HepG2 (cell line): Measurements from ENCODE around the gene PCSK7. TPM values are rescaled to one million over a fixed set of nuclear protein-coding genes. Genes with fewer than 3 reads are reported as not detected.

ENCODE experiments used
- ATAC-seq: fragments of 200-7000 bp; cut with Tn5 transposase; 3 replicates; pipeline ENCODE4 v1.9.1; 2020; ENCODE audit warnings: mild to moderate bottlenecking, moderate library complexity
- BruUV-seq: library from RNA; stranded (reverse); fragments of 400-500 nt; replicated peaks from 2 replicates; lab custom pipeline; 2021; lab: Mats Ljungman, UMichigan
- CTCF ChIA-PET: fragments of 300-600 bp; formaldehyde crosslinking; extraction: SDS; loops from one replicate; lab custom pipeline; 2021; ENCODE audit warnings: low total read pairs, inconsistent platforms, low intra/inter-chr PET ratio; lab: Yijun Ruan, JAX
- POLR2A ChIA-PET: fragments of 350-600 bp; sonication (Branson Sonifier 250); formaldehyde crosslinking; loops from one replicate; lab custom pipeline; 2020; ENCODE audit warnings: antibody characterized with exemption, inconsistent platforms; lab: Yijun Ruan, JAX
- DNase-seq: peaks from one replicate; pipeline ENCODE4 v3.0.0-alpha.2; 2015; ENCODE audit warnings: low spot score
- FAIRE-seq: peaks from 3 replicates; lab custom pipeline; 2011; peaks lifted over from hg19 to GRCh38; lab: Jason Lieb, UNC
- H2AFZ ChIP-seq: one replicate; pipeline ENCODE4 v1.6.1; 2011; ENCODE audit warnings: low read length, inconsistent platforms
- H3K27ac ChIP-seq: fragments of 300-600 bp; 3 replicates; pipeline ENCODE4 v1.8.0; 2011; ENCODE audit warnings: mixed run types, mild to moderate bottlenecking, mixed read lengths, low read length, inconsistent platforms; ENCODE audit not compliant: insufficient read depth; ENCODE audit errors: extremely low read length
- H3K27me3 ChIP-seq, 2 experiments: fragments of 200-600 bp in 1 of 2; 2 replicates in 1 of 2; 3 replicates in 1 of 2; pipeline versions ENCODE4 v1.6.0 to v1.8.0; 2011; ENCODE audit warnings: low read length in 2 of 2, mild to moderate bottlenecking in 2 of 2, moderate library complexity in 2 of 2, inconsistent platforms in 1 of 2; ENCODE audit not compliant: insufficient read depth in 2 of 2, control insufficient read depth in 1 of 2
- H3K36me3 ChIP-seq, 2 experiments: fragments of 200-600 bp in 1 of 2; replicated peaks in 1 of 2; 2 replicates in 1 of 2; 3 replicates in 1 of 2; pipeline versions ENCODE4 v1.5.1 to v1.8.0; 2011; ENCODE audit warnings: low read length in 2 of 2, inconsistent platforms in 1 of 2; ENCODE audit not compliant: insufficient read depth in 2 of 2, control insufficient read depth in 1 of 2
- H3K4me1 ChIP-seq: 2 replicates; pipeline ENCODE4 v1.5.1; 2012; ENCODE audit warnings: low read length, inconsistent platforms; ENCODE audit not compliant: insufficient read depth
- H3K4me2 ChIP-seq: 2 replicates; pipeline ENCODE4 v1.6.0; 2011; ENCODE audit warnings: low read depth, low read length, inconsistent platforms
- H3K4me3 ChIP-seq, 3 experiments: fragments of 200-600 bp in 1 of 3; sonication (generic), shearing (Covaris generic) in 1 of 3; replicated peaks in 1 of 3; 2 replicates each; pipeline ENCODE4 v1.5.1; 2011 to 2016; ENCODE audit warnings: low read length in 3 of 3, inconsistent platforms in 2 of 3, low read depth in 2 of 3, mild to moderate bottlenecking in 2 of 3, control low read depth in 1 of 3, mixed read lengths in 1 of 3; ENCODE audit not compliant: insufficient read depth in 1 of 3
- H3K79me2 ChIP-seq: one replicate; pipeline ENCODE4 v1.6.1; 2011; ENCODE audit warnings: low read length, inconsistent platforms; ENCODE audit not compliant: insufficient read depth
- H3K9ac ChIP-seq: 2 replicates; pipeline ENCODE4 v1.6.0; 2011; ENCODE audit warnings: mild to moderate bottlenecking, low read depth, low read length, inconsistent platforms; ENCODE audit not compliant: insufficient read depth
- H3K9me3 ChIP-seq: 2 replicates; pipeline ENCODE4 v1.5.1; 2012; ENCODE audit warnings: mild to moderate bottlenecking, low read length
- H4K20me1 ChIP-seq: 2 replicates; pipeline ENCODE4 v1.6.0; 2011; ENCODE audit warnings: inconsistent platforms, mild to moderate bottlenecking, low read length, moderate library complexity; ENCODE audit not compliant: insufficient read depth
- ISX ChIP-seq: sonication (generic); formaldehyde crosslinking; conservative IDR thresholded peaks from 2 replicates; pipeline ENCODE4 v1.5.0; 2020; ENCODE audit warnings: missing genetic modification reagents
- MEF2D ChIP-seq: sonication (generic); formaldehyde crosslinking; IDR thresholded peaks from 2 replicates; pipeline ENCODE4 v1.5.1; 2020; ENCODE audit warnings: mild to moderate bottlenecking, missing genetic modification reagents
- NCOA1 ChIP-seq: sonication (generic); formaldehyde crosslinking; IDR thresholded peaks from 2 replicates; pipeline ENCODE4 v1.9.0; 2021; ENCODE audit warnings: missing genetic modification reagents
- RARA ChIP-seq: IDR thresholded peaks from 2 replicates; pipeline ENCODE4 v1.6.1; 2016; ENCODE audit warnings: missing genetic modification reagents, missing compliant biosample characterization
- SMARCC2 ChIP-seq: fragments of 450-650 bp; IDR thresholded peaks from 2 replicates; pipeline ENCODE4 v1.6.1; 2017; ENCODE audit warnings: antibody characterized with exemption, mild to moderate bottlenecking
- ZNF451 ChIP-seq: sonication (generic); formaldehyde crosslinking; IDR thresholded peaks from 2 replicates; pipeline ENCODE4 v1.5.0; 2020; ENCODE audit warnings: mild to moderate bottlenecking, missing genetic modification reagents
- ZNF768 ChIP-seq: sonication (generic); formaldehyde crosslinking; IDR thresholded peaks from 2 replicates; pipeline ENCODE4 v1.4.0; 2020; ENCODE audit warnings: missing genetic modification reagents
- WGBS: methylation state at CpG from one replicate; pipeline ENCODE4 v1.1.6; 2017; ENCODE audit warnings: low lambda C conversion rate; 5-methylcytosine and 5-hydroxymethylcytosine counted together
- in situ Hi-C: cut with HindIII; loops from 2 replicates; pipeline ENCODE4 v1.10.0; 2017; ENCODE audit warnings: low pct_unique_long_range_greater_than_20kb; ENCODE audit not compliant: extremely low pct_ligation_motif_present
- intact Hi-C: fragments of 100-400 bp; cut with micrococcal nuclease; formaldehyde crosslinking; loops from one replicate; pipeline ENCODE4 v1.10.0; 2022; ENCODE audit not compliant: unreplicated experiment
- polyA plus RNA-seq, 8 experiments: library from polyadenylated mRNA; depleted of rRNA in 3 of 8; stranded (reverse) in 7 of 8; unstranded in 1 of 8; fragments of >200 nt; fragmentation: Illumina TruSeq in 4 of 8; extraction: Trizol in 4 of 8; gene quantifications; 2 replicates each; pipeline versions ENCODE4 v1.2.1 to v1.2.3, GENCODE V29; 2011 to 2016; ENCODE audit warnings: low read depth in 4 of 8, missing spikeins in 1 of 8, mixed read lengths in 1 of 8; ENCODE audit not compliant: insufficient read depth in 1 of 8
- total RNA-seq, 5 experiments: library from RNA; depleted of rRNA; stranded (reverse); fragments of >200 nt; fragmentation: Illumina TruSeq; extraction: Trizol; gene quantifications; 2 replicates each; pipeline ENCODE4 v1.2.3, GENCODE V29; 2016; ENCODE audit warnings: low read depth in 1 of 5
- TF ChIP-seq, protein P1 (sequence below), 2 experiments: sonication (generic) in 1 of 2; formaldehyde crosslinking in 1 of 2; IDR thresholded peaks; 2 replicates each; pipeline versions ENCODE4 v1.6.1 to v1.9.0; 2014 to 2022; ENCODE audit warnings: antibody characterized with exemption in 1 of 2, borderline replicate concordance in 1 of 2, inconsistent platforms in 1 of 2, low read depth in 1 of 2, missing genetic modification reagents in 1 of 2
- TF ChIP-seq, protein P2 (sequence below): sonication (generic); formaldehyde crosslinking; IDR thresholded peaks from 2 replicates; pipeline ENCODE4 v1.9.0; 2021; ENCODE audit warnings: missing genetic modification reagents, mild to moderate bottlenecking, borderline replicate concordance
- TF ChIP-seq, protein P3 (sequence below): sonication (generic); formaldehyde crosslinking; IDR thresholded peaks from 2 replicates; pipeline ENCODE4 v1.4.0; 2020; ENCODE audit warnings: missing genetic modification reagents, mild to moderate bottlenecking, borderline replicate concordance
- TF ChIP-seq, protein P4 (sequence below): sonication (generic); IDR thresholded peaks from 2 replicates; pipeline ENCODE4 v1.6.1; 2016; ENCODE audit warnings: low read depth, borderline replicate concordance

The PCSK7 gene
- total and polyA plus RNA-seq, 2 of the 13 experiments (the other 11 are each of a cell fraction or from before 2014, with no cell fraction given): 13.4 to 13.8 TPM

DNA sequence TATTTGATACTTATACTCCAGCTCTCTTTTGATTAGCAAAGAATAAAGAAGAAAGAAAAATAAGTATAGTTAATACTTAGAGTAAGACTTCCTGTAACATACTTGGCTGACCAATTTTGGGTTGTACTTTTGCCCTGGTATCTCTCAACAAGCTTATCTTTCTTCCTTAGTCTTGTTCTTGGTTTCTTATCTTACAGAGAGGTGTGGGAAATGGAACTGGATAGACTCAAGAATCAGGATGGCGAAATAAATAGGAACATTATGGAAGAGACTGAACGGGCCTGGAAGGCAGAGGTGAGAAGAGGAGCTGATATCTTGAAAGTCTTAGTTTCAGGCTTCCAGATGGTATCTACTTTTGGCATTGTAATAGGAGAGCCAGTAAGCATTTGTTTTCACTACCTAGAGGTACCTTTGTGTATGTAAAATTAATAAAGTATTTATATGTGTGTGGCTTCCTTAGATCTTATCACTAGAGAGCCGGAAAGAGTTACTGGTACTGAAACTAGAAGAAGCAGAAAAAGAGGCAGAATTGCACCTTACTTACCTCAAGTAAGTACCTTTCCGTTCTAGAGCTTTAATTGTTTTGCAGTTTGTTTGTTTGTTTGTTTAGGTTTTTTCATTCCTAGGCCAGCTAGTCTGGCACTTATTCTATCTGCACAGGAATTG lies 48.0 kb upstream of the PCSK7 start:
- Histone ChIP-seq H2AFZ (no peak overlapping the region), H3K36me3 (peaks cover 6 to 31% of the 10 kb centered on the region in 2 experiments), H3K9me3 (no peaks in the 10 kb centered on the region), H4K20me1 (no peaks in the 10 kb centered on the region), H3K4me3 (no peak overlapping the region), H3K4me2 (no peak overlapping the region), H3K9ac (no peak overlapping the region), H3K4me1 (peaks cover 8% of the 10 kb centered on the region), H3K27me3 (no peaks in the 10 kb centered on the region), H3K27ac (no peak overlapping the region), H3K79me2 (no peaks in the 10 kb centered on the region)
- 97% methylated on average over 4 of the region's 4 CpGs for WGBS
- intact Hi-C loops: no loop called here
- TF ChIP-seq, protein P1, sequence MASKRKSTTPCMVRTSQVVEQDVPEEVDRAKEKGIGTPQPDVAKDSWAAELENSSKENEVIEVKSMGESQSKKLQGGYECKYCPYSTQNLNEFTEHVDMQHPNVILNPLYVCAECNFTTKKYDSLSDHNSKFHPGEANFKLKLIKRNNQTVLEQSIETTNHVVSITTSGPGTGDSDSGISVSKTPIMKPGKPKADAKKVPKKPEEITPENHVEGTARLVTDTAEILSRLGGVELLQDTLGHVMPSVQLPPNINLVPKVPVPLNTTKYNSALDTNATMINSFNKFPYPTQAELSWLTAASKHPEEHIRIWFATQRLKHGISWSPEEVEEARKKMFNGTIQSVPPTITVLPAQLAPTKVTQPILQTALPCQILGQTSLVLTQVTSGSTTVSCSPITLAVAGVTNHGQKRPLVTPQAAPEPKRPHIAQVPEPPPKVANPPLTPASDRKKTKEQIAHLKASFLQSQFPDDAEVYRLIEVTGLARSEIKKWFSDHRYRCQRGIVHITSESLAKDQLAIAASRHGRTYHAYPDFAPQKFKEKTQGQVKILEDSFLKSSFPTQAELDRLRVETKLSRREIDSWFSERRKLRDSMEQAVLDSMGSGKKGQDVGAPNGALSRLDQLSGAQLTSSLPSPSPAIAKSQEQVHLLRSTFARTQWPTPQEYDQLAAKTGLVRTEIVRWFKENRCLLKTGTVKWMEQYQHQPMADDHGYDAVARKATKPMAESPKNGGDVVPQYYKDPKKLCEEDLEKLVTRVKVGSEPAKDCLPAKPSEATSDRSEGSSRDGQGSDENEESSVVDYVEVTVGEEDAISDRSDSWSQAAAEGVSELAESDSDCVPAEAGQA (IDR thresholded peaks at IDR 0.05; ENCODE audit: low read depth): no peak
- TF ChIP-seq, protein P1 (CRISPR knock-in tag; IDR thresholded peaks at IDR 0.05; ENCODE audit: borderline replicate concordance): no peak
- TF ChIP-seq ZNF451 (no peak), SMARCC2 (no peak), ZNF768 (no peak), NCOA1 (CRISPR knock-in tag) (no peak), RARA (CRISPR knock-in tag) (no peak), ISX (no peak), MEF2D (CRISPR knock-in tag) (no peak)
- TF ChIP-seq, protein P2, sequence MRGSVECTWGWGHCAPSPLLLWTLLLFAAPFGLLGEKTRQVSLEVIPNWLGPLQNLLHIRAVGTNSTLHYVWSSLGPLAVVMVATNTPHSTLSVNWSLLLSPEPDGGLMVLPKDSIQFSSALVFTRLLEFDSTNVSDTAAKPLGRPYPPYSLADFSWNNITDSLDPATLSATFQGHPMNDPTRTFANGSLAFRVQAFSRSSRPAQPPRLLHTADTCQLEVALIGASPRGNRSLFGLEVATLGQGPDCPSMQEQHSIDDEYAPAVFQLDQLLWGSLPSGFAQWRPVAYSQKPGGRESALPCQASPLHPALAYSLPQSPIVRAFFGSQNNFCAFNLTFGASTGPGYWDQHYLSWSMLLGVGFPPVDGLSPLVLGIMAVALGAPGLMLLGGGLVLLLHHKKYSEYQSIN (CRISPR knock-in tag): no peak
- TF ChIP-seq, protein P3, sequence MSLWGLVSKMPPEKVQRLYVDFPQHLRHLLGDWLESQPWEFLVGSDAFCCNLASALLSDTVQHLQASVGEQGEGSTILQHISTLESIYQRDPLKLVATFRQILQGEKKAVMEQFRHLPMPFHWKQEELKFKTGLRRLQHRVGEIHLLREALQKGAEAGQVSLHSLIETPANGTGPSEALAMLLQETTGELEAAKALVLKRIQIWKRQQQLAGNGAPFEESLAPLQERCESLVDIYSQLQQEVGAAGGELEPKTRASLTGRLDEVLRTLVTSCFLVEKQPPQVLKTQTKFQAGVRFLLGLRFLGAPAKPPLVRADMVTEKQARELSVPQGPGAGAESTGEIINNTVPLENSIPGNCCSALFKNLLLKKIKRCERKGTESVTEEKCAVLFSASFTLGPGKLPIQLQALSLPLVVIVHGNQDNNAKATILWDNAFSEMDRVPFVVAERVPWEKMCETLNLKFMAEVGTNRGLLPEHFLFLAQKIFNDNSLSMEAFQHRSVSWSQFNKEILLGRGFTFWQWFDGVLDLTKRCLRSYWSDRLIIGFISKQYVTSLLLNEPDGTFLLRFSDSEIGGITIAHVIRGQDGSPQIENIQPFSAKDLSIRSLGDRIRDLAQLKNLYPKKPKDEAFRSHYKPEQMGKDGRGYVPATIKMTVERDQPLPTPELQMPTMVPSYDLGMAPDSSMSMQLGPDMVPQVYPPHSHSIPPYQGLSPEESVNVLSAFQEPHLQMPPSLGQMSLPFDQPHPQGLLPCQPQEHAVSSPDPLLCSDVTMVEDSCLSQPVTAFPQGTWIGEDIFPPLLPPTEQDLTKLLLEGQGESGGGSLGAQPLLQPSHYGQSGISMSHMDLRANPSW (CRISPR knock-in tag): no peak
- TF ChIP-seq, protein P4, sequence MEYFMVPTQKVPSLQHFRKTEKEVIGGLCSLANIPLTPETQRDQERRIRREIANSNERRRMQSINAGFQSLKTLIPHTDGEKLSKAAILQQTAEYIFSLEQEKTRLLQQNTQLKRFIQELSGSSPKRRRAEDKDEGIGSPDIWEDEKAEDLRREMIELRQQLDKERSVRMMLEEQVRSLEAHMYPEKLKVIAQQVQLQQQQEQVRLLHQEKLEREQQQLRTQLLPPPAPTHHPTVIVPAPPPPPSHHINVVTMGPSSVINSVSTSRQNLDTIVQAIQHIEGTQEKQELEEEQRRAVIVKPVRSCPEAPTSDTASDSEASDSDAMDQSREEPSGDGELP: no peak
- no peak for ATAC-seq
- CTCF ChIA-PET: no interaction called here
- no peak for FAIRE-seq
- no peak for DNase-seq
- in situ Hi-C loops: no loop called here
- POLR2A ChIA-PET: no interaction called here
- BruUV-seq: no TSS peak
